ENCODE measurements around the gene CACNA1C. TPM values are rescaled to one million over a fixed set of nuclear protein-coding genes. Genes with fewer than 3 reads are reported as not detected.

Gene CACNA1C
- total and polyA plus RNA-seq, 2 donors (not counting 1 experiment from before 2014, with no cell fraction given) = 0.01 to 0.02 TPM

GRCh38 chr12:2320841-2321240, 268.1 kb downstream of the CACNA1C start:
- Mint-ChIP-seq H3K4me1 (no peaks in the 10 kb centered on the region), H3K9me3 (ENCODE audit: insufficient read depth) (no peaks in the 10 kb centered on the region), H3K4me3 (no peak overlapping the region), H3K27ac (no peak overlapping the region), H3K27me3 (peaks cover 34% of the 10 kb centered on the region)
- H4K20me1 ChIP-seq (ENCODE audit: control insufficient read depth, insufficient read depth, low read length, poor library complexity, severe bottlenecking) = no peaks in the 10 kb centered on the region
- H3K27me3 ChIP-seq (replicated peaks in 1 of 4; ENCODE audit: control extremely low read depth in 1 of 4, control insufficient read depth in 3 of 4, insufficient read depth in 4 of 4, low read length in 3 of 4) = peaks cover 0 to 6% (median 3%) of the 10 kb centered on the region in 4 experiments
- ATAC-seq (ENCODE audit: low read depth) (no peak), DNase-seq (no peak)
- WGBS (ENCODE audit: insufficient coverage) = 78% methylated on average over 2 of the region's 4 CpGs
- POLR2A ChIA-PET = no interaction called here
- intact Hi-C loops (cut with micrococcal nuclease) = no loop called here
- TF ChIP-seq, protein P1, sequence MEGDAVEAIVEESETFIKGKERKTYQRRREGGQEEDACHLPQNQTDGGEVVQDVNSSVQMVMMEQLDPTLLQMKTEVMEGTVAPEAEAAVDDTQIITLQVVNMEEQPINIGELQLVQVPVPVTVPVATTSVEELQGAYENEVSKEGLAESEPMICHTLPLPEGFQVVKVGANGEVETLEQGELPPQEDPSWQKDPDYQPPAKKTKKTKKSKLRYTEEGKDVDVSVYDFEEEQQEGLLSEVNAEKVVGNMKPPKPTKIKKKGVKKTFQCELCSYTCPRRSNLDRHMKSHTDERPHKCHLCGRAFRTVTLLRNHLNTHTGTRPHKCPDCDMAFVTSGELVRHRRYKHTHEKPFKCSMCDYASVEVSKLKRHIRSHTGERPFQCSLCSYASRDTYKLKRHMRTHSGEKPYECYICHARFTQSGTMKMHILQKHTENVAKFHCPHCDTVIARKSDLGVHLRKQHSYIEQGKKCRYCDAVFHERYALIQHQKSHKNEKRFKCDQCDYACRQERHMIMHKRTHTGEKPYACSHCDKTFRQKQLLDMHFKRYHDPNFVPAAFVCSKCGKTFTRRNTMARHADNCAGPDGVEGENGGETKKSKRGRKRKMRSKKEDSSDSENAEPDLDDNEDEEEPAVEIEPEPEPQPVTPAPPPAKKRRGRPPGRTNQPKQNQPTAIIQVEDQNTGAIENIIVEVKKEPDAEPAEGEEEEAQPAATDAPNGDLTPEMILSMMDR (IDR thresholded peaks at IDR 0.05) = no peak
- no peak for TF ChIP-seq EZH2 (IDR thresholded peaks at IDR 0.05; ENCODE audit: borderline replicate concordance, insufficient read depth, low read depth, low read length, poor library complexity, severe bottlenecking)
- H3K4me3 ChIP-seq (ENCODE audit: control extremely low read depth in 1 of 5, extremely low read depth in 1 of 5, insufficient read depth in 1 of 5, low read depth in 2 of 5, low read length in 4 of 5) = no peak overlapping the region
- no peaks in the 10 kb centered on the region for H3K4me1 ChIP-seq (ENCODE audit: control insufficient read depth in 2 of 2, insufficient read depth in 2 of 2, low read length in 2 of 2)
- H3K4me2 ChIP-seq (replicated peaks; ENCODE audit: low read depth, low read length, poor library complexity, severe bottlenecking) = no peak overlapping the region
- no peak overlapping the region for H3K27ac ChIP-seq (ENCODE audit: low read length in 2 of 2)
- no peaks in the 10 kb centered on the region for H3K79me2 ChIP-seq (ENCODE audit: control insufficient read depth, insufficient read depth, low read length)
- H3K9me3 ChIP-seq (ENCODE audit: control extremely low read depth in 1 of 3, control insufficient read depth in 2 of 3, insufficient read depth in 1 of 3, low read length in 2 of 3) = no peaks in the 10 kb centered on the region
- no peak overlapping the region for H3K9ac ChIP-seq (ENCODE audit: low read length)
- H2AFZ ChIP-seq (ENCODE audit: insufficient read depth, low read depth, low read length, poor library complexity, severe bottlenecking) = no peak overlapping the region
- CTCF ChIA-PET = no interaction called here
- H3K36me3 ChIP-seq (replicated peaks in 1 of 2; ENCODE audit: control extremely low read depth in 1 of 2, control insufficient read depth in 1 of 2, extremely low read depth in 1 of 2, insufficient read depth in 2 of 2, low read length in 1 of 2) = no peaks in the 10 kb centered on the region

- Histone ChIP-seq H2AFZ (ENCODE audit: insufficient read depth, low read depth, low read length, poor library complexity, severe bottlenecking) (no peak overlapping the region), H3K36me3 (replicated peaks in 1 of 2; ENCODE audit: control extremely low read depth in 1 of 2, control insufficient read depth in 1 of 2, extremely low read depth in 1 of 2, insufficient read depth in 2 of 2, low read length in 1 of 2) (no peaks in the 10 kb centered on the region), H3K27ac (ENCODE audit: low read length in 2 of 2) (no peak overlapping the region), H3K4me1 (ENCODE audit: control insufficient read depth in 2 of 2, insufficient read depth in 2 of 2, low read length in 2 of 2) (no peaks in the 10 kb centered on the region), H3K9ac (ENCODE audit: low read length) (no peak overlapping the region), H4K20me1 (ENCODE audit: control insufficient read depth, insufficient read depth, low read length, poor library complexity, severe bottlenecking) (no peaks in the 10 kb centered on the region), H3K79me2 (ENCODE audit: control insufficient read depth, insufficient read depth, low read length) (no peaks in the 10 kb centered on the region), H3K4me2 (replicated peaks; ENCODE audit: low read depth, low read length, poor library complexity, severe bottlenecking) (no peak overlapping the region), H3K27me3 (replicated peaks in 1 of 4; ENCODE audit: control extremely low read depth in 1 of 4, control insufficient read depth in 3 of 4, insufficient read depth in 4 of 4, low read length in 3 of 4) (peaks cover 0 to 6% (median 3%) of the 10 kb centered on the region in 4 experiments), H3K4me3 (ENCODE audit: control extremely low read depth in 1 of 5, extremely low read depth in 1 of 5, insufficient read depth in 1 of 5, low read depth in 2 of 5, low read length in 4 of 5) (no peak overlapping the region), H3K9me3 (ENCODE audit: control extremely low read depth in 1 of 3, control insufficient read depth in 2 of 3, insufficient read depth in 1 of 3, low read length in 2 of 3) (no peaks in the 10 kb centered on the region)
- Mint-ChIP-seq H3K27ac (no peak overlapping the region), H3K9me3 (ENCODE audit: insufficient read depth) (no peaks in the 10 kb centered on the region), H3K4me3 (no peak overlapping the region), H3K4me1 (no peaks in the 10 kb centered on the region), H3K27me3 (peaks cover 41% of the 10 kb centered on the region)
- ATAC-seq (ENCODE audit: low read depth) (no peak), DNase-seq (no peak)
- CTCF ChIA-PET = no interaction called here
- intact Hi-C loops (cut with micrococcal nuclease) = no loop called here
- TF ChIP-seq, protein P1 (IDR thresholded peaks at IDR 0.05) = no peak
- 88% methylated on average over 13 of the region's 14 CpGs for WGBS (ENCODE audit: insufficient coverage)
- POLR2A ChIA-PET = no interaction called here
These were observed 269.9 kb downstream of the CACNA1C start for GRCh38 chr12:2322554-2323120.

All from B cell (primary cell).